C4-2B (cell line): ENCODE results near the gene SCMH1.

Experiments
- CTCF ChIP-seq: fragments of 450-650 bp; conservative IDR thresholded peaks from 2 replicates; pipeline ENCODE4 v1.5.1; 2017; ENCODE audit warnings: mild to moderate bottlenecking
- ZFX ChIP-seq: fragments of 450-650 bp; IDR thresholded peaks from 2 replicates; pipeline ENCODE4 v1.6.1; 2017

- no peak for TF ChIP-seq CTCF
- no peak for TF ChIP-seq ZFX
Measured at GRCh38 chr1:41086921-41087320, 155.2 kb downstream of the SCMH1 start.
